Astrocyte of the cerebellum (primary cell): ENCODE results near the gene TBC1D13.

ENCODE experiments used
- DNase-seq: peaks from one replicate; pipeline ENCODE4 v3.0.0-alpha.2; 2011; ENCODE audit warnings: low read depth
- H3K4me3 ChIP-seq: 2 replicates; pipeline ENCODE4 v1.5.1; 2011; ENCODE audit warnings: mild to moderate bottlenecking, low read depth, low read length, moderate library complexity
- in situ Hi-C: cut with HindIII; loops from 2 replicates; pipeline ENCODE4 v1.10.0; 2017; ENCODE audit warnings: low sequenced_read_pairs
- TF ChIP-seq, protein P1 (sequence below): IDR thresholded peaks from 2 replicates; pipeline ENCODE4 v1.5.1; 2012; ENCODE audit warnings: low read length, low read depth, moderate library complexity, mild to moderate bottlenecking; ENCODE audit errors: missing control alignments

Gene TBC1D13

GRCh38 chr9:128823903-128824406, 36.9 kb downstream of the TBC1D13 start:
- in situ Hi-C loops, result no loop called here
- TF ChIP-seq, protein P1, sequence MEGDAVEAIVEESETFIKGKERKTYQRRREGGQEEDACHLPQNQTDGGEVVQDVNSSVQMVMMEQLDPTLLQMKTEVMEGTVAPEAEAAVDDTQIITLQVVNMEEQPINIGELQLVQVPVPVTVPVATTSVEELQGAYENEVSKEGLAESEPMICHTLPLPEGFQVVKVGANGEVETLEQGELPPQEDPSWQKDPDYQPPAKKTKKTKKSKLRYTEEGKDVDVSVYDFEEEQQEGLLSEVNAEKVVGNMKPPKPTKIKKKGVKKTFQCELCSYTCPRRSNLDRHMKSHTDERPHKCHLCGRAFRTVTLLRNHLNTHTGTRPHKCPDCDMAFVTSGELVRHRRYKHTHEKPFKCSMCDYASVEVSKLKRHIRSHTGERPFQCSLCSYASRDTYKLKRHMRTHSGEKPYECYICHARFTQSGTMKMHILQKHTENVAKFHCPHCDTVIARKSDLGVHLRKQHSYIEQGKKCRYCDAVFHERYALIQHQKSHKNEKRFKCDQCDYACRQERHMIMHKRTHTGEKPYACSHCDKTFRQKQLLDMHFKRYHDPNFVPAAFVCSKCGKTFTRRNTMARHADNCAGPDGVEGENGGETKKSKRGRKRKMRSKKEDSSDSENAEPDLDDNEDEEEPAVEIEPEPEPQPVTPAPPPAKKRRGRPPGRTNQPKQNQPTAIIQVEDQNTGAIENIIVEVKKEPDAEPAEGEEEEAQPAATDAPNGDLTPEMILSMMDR, result no peak

DNA sequence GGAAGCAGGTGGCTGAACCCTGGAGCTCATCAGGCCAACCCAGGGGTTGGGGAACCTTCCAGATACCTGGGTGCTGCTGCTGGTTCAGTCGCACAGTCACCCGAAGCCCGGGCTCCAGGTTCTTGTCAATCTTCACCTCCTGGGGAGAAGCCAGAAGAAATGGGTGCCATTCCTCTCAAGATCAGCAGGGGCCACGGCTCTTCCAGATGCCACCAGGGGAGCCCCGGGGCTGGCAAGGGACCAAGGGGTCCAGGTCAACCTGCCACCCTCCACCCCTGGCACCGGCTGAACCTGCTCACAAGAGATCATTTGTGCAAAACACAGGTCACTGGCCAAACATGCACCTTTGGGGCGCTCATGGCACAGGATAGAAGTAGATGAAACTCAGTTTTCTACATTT, 37.9 kb downstream of the TBC1D13 start:
- no peak overlapping the region for H3K4me3 ChIP-seq
- DNase-seq, result no peak
- in situ Hi-C loops, result no loop called here
- TF ChIP-seq, protein P1, result no peak

More at GRCh38 chr9:128823903-128824406, 36.9 kb downstream of the TBC1D13 start:
- no peak for DNase-seq
- H3K4me3 ChIP-seq, result no peak overlapping the region

GRCh38 chr9:128825923-128826700, 39.1 kb downstream of the TBC1D13 start:
- no peak for DNase-seq
- in situ Hi-C loops, result no loop called here
- no peak overlapping the region for H3K4me3 ChIP-seq
- TF ChIP-seq, protein P1, result no peak

GRCh38 chr9:128828267-128828666, 41.2 kb downstream of the TBC1D13 start:
- TF ChIP-seq, protein P1, result no peak
- in situ Hi-C loops, result no loop called here
- H3K4me3 ChIP-seq, result no peak overlapping the region
- DNase-seq, result no peak

GRCh38 chr9:128828719-128829452, 41.8 kb downstream of the TBC1D13 start:
- TF ChIP-seq, protein P1, result no peak

DNA sequence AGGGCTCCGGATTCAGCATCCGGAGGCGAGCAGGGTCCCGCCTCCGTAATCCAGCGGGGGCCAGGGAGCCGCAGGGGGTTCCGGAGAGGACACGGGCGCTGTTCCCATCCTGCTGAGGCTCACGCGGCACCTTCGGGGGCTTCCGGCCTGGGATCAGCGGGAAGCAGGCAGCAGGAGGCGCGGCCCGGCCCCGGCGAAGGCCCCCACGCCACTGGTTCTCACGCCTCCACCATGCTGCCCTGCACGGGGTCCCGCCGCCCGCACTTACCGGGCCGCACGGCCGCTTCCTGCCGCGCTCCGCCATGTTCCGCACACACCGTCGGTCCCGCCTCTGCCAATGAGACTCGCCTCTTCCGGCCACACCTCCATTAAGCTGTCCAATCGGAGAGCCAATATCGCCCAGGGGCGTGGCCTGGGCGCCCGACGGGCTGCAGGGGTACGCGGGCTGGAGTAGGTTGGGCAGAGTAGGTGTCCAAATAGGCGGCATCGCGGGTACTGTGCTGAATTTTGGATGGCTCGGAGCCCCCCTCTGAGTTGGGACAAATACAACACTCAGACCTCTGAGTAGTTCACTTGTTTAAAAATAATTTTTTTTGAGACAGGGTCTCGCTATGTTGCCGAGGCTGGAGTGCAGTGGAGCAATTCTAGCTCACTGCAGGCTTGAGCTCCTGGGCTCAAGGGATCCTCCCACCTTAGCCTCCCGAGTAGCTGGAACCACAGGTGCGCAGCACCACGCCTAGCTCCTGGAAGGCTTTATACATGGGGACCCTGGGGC, 42.6 kb downstream of the TBC1D13 start, which contains the start of gene SPOUT1:
TSS of gene SPOUT1 (minus strand) at position 318 of the 775 bp plus-strand sequence. CDS start at position 304, 14 bp downstream.
- TF ChIP-seq, protein P1, result no peak

More at GRCh38 chr9:128828719-128829452, 41.8 kb downstream of the TBC1D13 start:
- in situ Hi-C loops, result no loop called here
- no peak for DNase-seq
- peak overlapping the region; percentile 66 for H3K4me3 ChIP-seq

More for the DNA sequence above, 42.6 kb downstream of the TBC1D13 start, which contains the start of gene SPOUT1:
- DNase-seq, result peak; percentile 72
- in situ Hi-C loops, result no loop called here
- peak within 1 kb of the TSS; percentile 66 for H3K4me3 ChIP-seq
